Measurements from ENCODE around the gene VTI1A.
A peak's percentile ranks its signal among the peaks of the same experiment; 100 is the strongest.
"Not testable (repeated sequence)": the region's sequence is repeated elsewhere in the genome, so short reads cannot be mapped to it uniquely, and the experiment has no call there.

The VTI1A gene

GRCh38 chr10:112539340-112539739 lies 92.3 kb downstream of the VTI1A start:
- DNase-seq (ENCODE audit: low spot score) (no peak), FAIRE-seq (no peak)

GRCh38 chr10:112542823-112543222 lies 95.8 kb downstream of the VTI1A start:
- not testable (repeated sequence) for FAIRE-seq; DNase-seq (ENCODE audit: low spot score)

GRCh38 chr10:112546474-112546873 lies 99.5 kb downstream of the VTI1A start:
- DNase-seq (ENCODE audit: low spot score) (no peak), FAIRE-seq (no peak)

GRCh38 chr10:112548535-112549276 lies 101.7 kb downstream of the VTI1A start:
- FAIRE-seq = no peak
- no peak for DNase-seq (ENCODE audit: low spot score)

- DNase-seq (ENCODE audit: low spot score) (no peak), FAIRE-seq (no peak)
Measured at GRCh38 chr10:112552593-112553110, 105.6 kb downstream of the VTI1A start.

GRCh38 chr10:112553315-112553714 lies 106.3 kb downstream of the VTI1A start:
- FAIRE-seq (no peak), DNase-seq (ENCODE audit: low spot score) (no peak)

GRCh38 chr10:112554263-112554662 lies 107.2 kb downstream of the VTI1A start:
- FAIRE-seq (no peak), DNase-seq (ENCODE audit: low spot score) (no peak)

- no peak for FAIRE-seq
Measured at GRCh38 chr10:112557197-112557596, 110.2 kb downstream of the VTI1A start.

GRCh38 chr10:112558476-112559142 lies 111.6 kb downstream of the VTI1A start:
- FAIRE-seq (no peak), DNase-seq (ENCODE audit: low spot score) (no peak)

More at GRCh38 chr10:112557197-112557596, 110.2 kb downstream of the VTI1A start:
- no peak for DNase-seq (ENCODE audit: low spot score)

- no peak for DNase-seq (ENCODE audit: low spot score)
- FAIRE-seq = no peak
Measured at GRCh38 chr10:112559349-112559748, 112.3 kb downstream of the VTI1A start.

- no peak for FAIRE-seq
- DNase-seq (ENCODE audit: low spot score) = no peak
Measured at GRCh38 chr10:112562122-112562521, 115.1 kb downstream of the VTI1A start.

GRCh38 chr10:112562809-112563663 lies 116.0 kb downstream of the VTI1A start:
- FAIRE-seq = no peak
- DNase-seq (ENCODE audit: low spot score) = no peak

GRCh38 chr10:112564337-112564736 lies 117.3 kb downstream of the VTI1A start:
- FAIRE-seq (no peak), DNase-seq (ENCODE audit: low spot score) (no peak)

GRCh38 chr10:112565434-112566053 lies 118.5 kb downstream of the VTI1A start:
- peak; percentile 92 for FAIRE-seq
- peak; percentile 70 for DNase-seq (ENCODE audit: low spot score)

GRCh38 chr10:112570585-112570984 lies 123.6 kb downstream of the VTI1A start:
- FAIRE-seq (no peak), DNase-seq (ENCODE audit: low spot score) (no peak)

- DNase-seq (ENCODE audit: low spot score) (no peak), FAIRE-seq (no peak)
Measured at GRCh38 chr10:112579578-112579977, 132.6 kb downstream of the VTI1A start.

- DNase-seq (ENCODE audit: low spot score) = peak; percentile 30
- FAIRE-seq = peak; percentile 82
Measured at GRCh38 chr10:112580267-112580666, 133.3 kb downstream of the VTI1A start.

GRCh38 chr10:112581921-112582320 lies 134.9 kb downstream of the VTI1A start:
- DNase-seq (ENCODE audit: low spot score) (no peak), FAIRE-seq (no peak)

GRCh38 chr10:112583236-112583939 lies 136.4 kb downstream of the VTI1A start:
- no peak for DNase-seq (ENCODE audit: low spot score)
- no peak for FAIRE-seq

GRCh38 chr10:112584276-112584675 lies 137.3 kb downstream of the VTI1A start:
- DNase-seq (ENCODE audit: low spot score) = no peak
- FAIRE-seq = no peak

- FAIRE-seq (no peak), DNase-seq (ENCODE audit: low spot score) (no peak)
Measured at GRCh38 chr10:112585126-112585525, 138.1 kb downstream of the VTI1A start.
